NT2/D1 (cell line): ENCODE results near the gene NPC2.

Source experiments
- SUZ12 ChIP-seq: IDR thresholded peaks from 2 replicates; pipeline ENCODE4 v1.6.1; 2011; ENCODE audit not compliant: insufficient read length, insufficient read depth; ENCODE audit errors: extremely low read depth
- YY1 ChIP-seq: IDR thresholded peaks from 2 replicates; pipeline ENCODE4 v1.6.1; 2011; ENCODE audit not compliant: insufficient read length, insufficient read depth
- ZNF274 ChIP-seq: IDR thresholded peaks from 2 replicates; pipeline ENCODE4 v1.6.1; 2011; ENCODE audit warnings: mild to moderate bottlenecking, low read depth, low read length

DNA sequence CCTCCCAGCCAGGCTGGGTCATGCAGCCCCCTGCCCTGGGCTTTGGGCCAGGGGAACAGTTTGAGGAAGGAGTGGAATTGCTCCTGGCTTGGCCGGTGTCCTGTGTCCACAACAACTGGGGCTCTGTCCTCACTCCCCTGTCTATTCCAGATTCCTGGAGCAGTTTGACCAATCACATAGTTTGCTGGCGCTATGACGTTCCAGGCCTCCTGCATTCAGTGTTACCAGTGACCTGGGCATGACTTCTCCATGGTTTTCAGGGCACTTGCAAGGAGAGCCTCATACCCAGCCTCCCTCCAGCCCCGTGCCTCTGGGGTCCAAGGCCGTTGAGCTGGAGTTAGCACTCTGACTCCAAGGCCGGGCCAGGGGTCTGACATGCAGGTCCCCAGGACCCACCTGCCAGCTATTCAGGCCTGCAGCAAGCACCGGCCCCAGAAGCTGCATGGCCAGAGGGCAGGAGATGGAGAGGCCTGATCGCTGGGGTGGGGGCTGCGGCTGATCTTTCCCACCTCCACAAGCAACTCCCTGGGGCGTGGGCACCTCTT lies 34.7 kb upstream of the NPC2 start:
- TF ChIP-seq SUZ12: no peak
- TF ChIP-seq YY1: no peak
- TF ChIP-seq ZNF274: no peak
